Upper lobe of left lung (tissue), 4 donors: ENCODE results near the gene STK39.

Experiments
- CTCF ChIP-seq, 6 experiments: fragments of 450-650 bp in 4 of 6; fragments of 200-600 bp in 2 of 6; sonication (generic) in 2 of 6; IDR thresholded peaks; one replicate each; pipeline ENCODE4 v1.5.1; 2016 to 2019; ENCODE audit warnings: antibody characterized with exemption in 6 of 6
- EP300 ChIP-seq, 4 donors: sonication (generic); formaldehyde crosslinking; IDR thresholded peaks; one replicate each; pipeline ENCODE4 v1.5.1; 2017; ENCODE audit warnings: antibody characterized with exemption in 4 of 4, control low read depth in 2 of 4
- POLR2A ChIP-seq, 4 donors: fragments of 450-650 bp; IDR thresholded peaks; one replicate each; pipeline ENCODE4 v1.5.1; 2016 to 2017; ENCODE audit warnings: antibody characterized with exemption in 4 of 4, mild to moderate bottlenecking in 2 of 4
- POLR2AphosphoS5 ChIP-seq, 2 donors: sonication (generic); formaldehyde crosslinking; IDR thresholded peaks; one replicate each; pipeline ENCODE4 v1.5.1; 2017; ENCODE audit warnings: antibody characterized with exemption in 2 of 2

GRCh38 chr2:168002021-168002553 lies 245.3 kb downstream of the STK39 start:
- no peak for TF ChIP-seq CTCF (IDR thresholded peaks at IDR 0.05)
- no peak for TF ChIP-seq POLR2A (IDR thresholded peaks at IDR 0.05)
- TF ChIP-seq EP300 (IDR thresholded peaks at IDR 0.05) = no peak
- TF ChIP-seq POLR2AphosphoS5 (IDR thresholded peaks at IDR 0.05) = no peak
